ENCODE measurements around the gene LIN28B.
"Not testable (repeated sequence)": the region's sequence is repeated elsewhere in the genome, so short reads cannot be mapped to it uniquely, and the experiment has no call there.

Gene LIN28B

GRCh38 chr6:104955927-104956730 is 778 bp upstream of the LIN28B start:
- H3K4me3 ChIP-seq (ENCODE audit: low read depth, low read length) = peak overlapping the region; percentile 41

GRCh38 chr6:104957301-104958177 is 632 bp downstream of the LIN28B start:
- peak overlapping the region; percentile 87 for H3K4me3 ChIP-seq (ENCODE audit: low read depth, low read length)

DNA sequence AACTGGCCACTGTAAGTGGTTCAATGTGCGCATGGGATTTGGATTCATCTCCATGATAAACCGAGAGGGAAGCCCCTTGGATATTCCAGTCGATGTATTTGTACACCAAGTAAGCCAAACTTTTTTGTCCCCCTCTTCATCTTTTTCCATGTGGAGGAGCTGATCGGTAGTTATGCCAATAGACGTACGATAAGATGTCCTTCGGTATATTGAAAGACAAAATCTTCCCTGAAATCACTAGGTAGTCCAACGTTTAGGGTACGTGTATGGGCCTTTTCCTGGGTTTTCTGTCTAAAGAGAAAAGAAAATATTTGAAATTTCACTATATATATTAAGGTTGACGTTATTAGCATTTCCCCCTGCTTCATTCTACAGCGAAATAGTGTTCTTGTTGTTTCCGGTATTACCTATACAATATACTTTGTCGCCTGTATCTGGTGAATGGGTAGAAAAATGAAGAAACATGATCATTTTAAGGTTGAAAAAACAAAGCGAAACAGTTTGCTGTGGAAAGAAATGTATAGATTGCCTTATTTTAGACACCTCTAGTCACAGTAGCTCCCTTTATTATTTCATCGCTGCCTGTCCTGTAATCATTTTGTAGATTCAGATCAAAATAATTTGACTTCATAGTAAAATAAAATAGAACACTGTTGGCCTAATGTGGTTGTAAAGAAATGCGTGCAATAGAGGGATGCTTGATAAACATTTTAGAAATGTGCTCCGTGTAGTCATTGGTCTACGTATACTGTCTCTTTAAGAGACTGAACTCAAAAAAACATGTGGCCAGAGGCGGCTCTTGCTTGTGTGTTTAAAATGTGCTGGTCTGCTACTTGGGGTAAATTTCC is 1.5 kb downstream of the LIN28B start:
- peak overlapping the region; percentile 87 for H3K4me3 ChIP-seq (ENCODE audit: low read depth, low read length)

DNA sequence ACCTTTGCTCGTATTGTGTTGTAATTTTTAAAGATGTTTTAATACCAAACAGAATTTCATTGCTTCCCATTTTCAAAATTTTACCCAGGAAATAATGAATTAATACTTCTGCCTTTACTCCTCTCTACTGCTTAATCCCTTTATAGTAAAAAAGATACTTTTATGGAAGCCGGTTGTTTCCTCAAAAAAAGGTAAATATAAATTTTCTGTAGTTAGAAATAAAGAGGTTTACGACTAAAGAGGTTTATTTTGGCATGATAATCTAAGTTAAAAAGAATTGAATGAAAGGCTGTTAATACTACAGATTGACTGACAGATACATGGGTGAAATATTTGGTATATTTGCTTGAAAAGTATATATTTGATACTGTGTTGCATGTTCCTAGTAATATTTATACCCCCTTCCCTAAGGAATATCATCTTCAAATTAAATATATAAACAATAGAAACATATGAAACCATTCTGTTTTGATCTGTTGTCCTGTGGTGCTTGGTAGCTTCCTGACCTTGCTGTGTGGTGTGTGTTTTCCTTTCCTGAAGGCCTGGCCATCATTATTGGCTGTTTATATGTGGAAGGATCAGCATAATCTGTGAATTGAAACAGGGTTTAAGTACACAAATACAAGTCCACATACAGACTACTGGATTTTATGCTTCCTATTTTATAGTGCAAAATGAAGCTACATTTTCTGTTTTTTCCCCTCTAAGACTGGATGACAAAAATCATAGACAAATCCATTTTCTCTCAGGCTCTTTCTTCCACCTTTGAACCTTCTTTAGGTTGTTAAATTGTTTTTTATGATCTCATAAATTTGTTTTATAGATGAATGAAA is 2.3 kb downstream of the LIN28B start:
- H3K4me3 ChIP-seq (ENCODE audit: low read depth, low read length) = peak overlapping the region; percentile 87

DNA sequence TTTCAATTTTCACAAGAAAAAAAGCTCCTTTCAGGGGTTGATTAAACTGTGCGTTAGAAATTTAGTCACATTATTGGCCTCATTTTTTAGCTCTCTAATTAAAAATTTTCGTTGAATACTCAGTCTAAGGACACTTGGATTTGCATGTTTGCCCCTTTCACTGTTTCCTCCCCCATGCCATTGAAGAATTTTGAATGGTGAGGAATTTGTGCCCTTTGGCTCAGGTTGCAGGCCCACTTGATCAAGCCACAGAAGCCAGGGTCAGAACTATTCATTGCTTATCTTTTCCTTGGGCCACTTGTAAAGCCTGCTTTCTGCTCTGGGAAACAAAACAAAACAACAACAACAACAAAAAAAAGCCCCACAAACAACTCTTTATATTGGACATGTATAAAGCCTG is 12.2 kb downstream of the LIN28B start:
- H3K4me3 ChIP-seq (ENCODE audit: low read depth, low read length) = no peak overlapping the region

DNA sequence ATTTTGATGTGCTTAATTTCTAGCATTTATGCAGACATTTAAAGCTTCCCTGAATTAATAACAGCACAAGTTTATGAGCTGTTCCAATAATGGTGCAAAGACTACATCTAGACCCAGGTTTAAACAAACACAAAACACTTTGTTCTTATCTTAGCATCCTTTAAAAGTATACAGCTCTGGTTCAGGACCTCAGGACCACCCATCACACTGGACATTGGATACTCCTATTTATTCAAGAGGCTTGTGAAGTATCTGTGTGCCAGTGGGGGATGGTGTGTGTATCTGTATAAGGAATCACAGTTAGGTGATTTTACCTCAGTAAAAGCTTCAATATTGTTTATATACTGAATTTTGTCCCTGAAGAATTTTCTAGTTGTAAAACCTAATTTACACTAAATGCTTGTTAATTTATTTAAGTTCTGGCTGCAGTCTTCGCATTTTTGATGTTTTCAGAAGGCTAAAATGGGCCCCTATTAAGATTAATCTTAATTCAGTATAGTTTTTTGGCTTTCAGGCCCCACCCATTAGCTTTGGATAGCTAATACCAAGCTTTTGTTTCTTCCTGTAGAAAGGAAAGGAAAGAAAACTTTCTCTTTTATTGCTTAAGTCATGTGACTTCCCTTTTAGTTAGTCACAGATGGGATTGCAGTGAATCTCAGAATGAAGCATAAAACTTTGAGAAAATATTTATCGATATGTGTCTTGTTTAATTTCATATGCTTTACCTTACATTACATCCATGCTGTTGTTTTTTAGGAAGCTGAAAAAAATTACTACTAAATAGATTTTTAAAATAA is 13.1 kb downstream of the LIN28B start:
- no peak overlapping the region for H3K4me3 ChIP-seq (ENCODE audit: low read depth, low read length)

DNA sequence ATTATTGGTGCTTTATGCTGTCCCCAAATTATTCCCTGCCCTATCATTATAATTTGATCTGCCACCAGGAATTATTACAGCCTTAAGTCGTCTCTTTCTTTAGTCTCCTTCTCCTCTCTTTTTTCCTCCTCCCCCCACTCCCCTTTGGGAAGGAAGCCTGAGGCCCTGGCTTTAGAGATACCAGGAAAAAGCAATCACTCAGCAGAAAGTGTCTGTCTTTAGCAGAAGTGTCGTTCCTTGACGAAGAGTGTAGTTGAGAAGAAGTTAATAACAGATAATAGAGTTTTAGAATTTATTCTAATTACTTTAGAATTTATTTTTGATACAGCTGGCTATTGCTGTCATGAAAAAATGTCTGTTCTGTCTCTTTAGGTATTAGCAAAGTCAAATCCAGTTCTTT is 16.5 kb downstream of the LIN28B start:
- H3K4me3 ChIP-seq (ENCODE audit: low read depth, low read length) = no peak overlapping the region

DNA sequence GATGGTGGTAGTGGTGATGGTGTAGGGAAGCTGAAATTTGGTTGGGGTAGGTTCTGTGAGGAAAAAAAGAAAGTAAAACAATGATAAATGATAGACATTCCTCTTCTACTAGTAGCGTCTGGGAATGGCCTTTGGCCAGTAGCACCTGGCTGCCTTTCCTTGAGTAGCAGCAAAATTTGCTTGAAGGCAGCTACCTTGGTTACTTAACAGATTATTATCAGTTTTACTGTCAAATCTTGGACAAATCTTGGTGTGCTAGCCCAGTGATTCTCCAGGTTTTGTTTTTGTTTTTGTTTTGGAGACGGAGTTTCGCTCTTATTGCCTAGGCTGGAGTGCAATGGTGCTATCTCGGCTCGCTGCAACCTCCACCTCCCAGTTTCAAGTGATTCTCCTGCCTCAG is 26.4 kb downstream of the LIN28B start:
- H3K4me3 ChIP-seq (ENCODE audit: low read depth, low read length) = no peak overlapping the region

GRCh38 chr6:104983776-104984175 is 26.9 kb downstream of the LIN28B start:
- H3K4me3 ChIP-seq (ENCODE audit: low read depth, low read length) = no peak overlapping the region

GRCh38 chr6:104984831-104985230 is 27.9 kb downstream of the LIN28B start:
- H3K4me3 ChIP-seq (ENCODE audit: low read depth, low read length) = no peak overlapping the region

GRCh38 chr6:104985875-104986274 is 29.0 kb downstream of the LIN28B start:
- not testable (repeated sequence) for H3K4me3 ChIP-seq (ENCODE audit: low read depth, low read length)

DNA sequence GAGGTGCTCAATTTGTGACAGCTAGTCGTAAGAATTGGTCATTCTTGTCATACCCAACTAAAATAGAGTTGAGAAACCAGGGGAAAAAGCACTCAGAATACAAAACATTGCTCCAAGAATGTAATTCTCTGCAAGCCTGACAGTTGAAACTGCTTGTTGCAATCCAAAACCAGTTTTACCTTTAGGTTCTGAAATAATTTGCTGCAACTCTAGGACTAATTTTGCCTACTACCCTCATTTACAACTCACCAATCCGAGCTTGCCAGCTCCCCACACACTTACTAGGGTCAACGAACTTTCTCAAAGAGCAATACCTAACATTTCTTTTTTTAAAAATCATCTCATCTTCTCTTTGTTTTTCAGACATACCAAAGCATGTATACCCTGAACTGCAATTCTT is 29.7 kb downstream of the LIN28B start:
- no peak overlapping the region for H3K4me3 ChIP-seq (ENCODE audit: low read depth, low read length)

- no peak overlapping the region for H3K4me3 ChIP-seq (ENCODE audit: low read depth, low read length)
These were observed 30.3 kb downstream of the LIN28B start for GRCh38 chr6:104987218-104987617.

DNA sequence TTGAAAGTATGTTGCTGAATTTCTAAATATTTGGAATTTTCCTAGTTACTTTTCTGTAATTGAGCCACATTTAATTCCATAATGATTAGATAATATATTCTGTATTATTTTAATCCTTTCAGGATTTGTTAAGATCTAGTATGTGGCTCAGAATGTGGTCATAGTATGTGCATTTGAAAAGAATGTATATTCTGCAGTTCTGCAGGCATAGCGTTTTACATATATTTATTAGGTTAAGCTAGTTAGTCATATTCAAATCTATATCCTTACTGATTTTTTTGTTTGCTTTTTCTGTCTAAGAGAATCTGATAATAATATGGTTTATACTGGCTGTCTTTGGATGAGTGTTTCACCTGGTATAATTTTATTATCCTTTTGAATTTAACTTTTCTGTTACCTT is 33.2 kb downstream of the LIN28B start:
- no peak overlapping the region for H3K4me3 ChIP-seq (ENCODE audit: low read depth, low read length)

DNA sequence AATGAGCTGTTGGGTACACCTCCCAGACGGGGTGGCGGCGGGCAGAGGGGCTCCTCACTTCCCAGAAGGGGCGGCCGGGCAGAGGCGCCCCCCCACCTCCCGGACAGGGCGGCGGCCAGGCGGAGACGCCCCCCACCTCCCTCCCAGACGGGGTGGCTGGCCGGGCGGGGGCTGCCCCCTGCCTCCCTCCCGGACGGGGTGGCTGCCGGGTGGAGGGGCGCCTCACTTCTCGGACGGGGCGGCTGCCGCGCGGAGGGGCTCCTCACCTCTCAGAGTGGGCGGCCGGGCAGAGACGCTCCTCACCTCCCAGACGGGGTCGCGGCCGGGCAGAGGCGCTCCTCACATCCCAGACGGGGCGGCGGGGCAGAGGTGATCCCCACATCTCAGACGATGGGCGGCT is 34.2 kb downstream of the LIN28B start:
- not testable (repeated sequence) for H3K4me3 ChIP-seq (ENCODE audit: low read depth, low read length)

DNA sequence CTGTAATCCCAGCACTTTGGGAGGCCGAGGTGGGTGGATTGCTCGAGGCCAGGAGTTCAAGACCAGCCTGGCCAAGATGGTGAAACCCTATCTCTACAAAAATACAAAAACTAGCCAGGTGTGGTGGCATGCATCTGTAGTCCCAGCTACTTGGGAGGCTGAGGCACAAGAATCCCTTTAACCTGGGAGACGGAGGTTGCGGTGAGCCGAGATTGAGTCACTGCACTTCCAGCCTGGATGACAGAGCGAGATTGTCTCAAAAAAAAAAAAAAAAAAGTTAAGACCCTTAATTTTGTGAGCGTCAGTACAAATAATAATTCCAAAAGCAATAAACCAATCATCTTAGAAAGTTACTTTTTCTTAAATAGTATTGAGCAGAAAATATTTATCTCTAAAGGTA is 36.7 kb downstream of the LIN28B start:
- H3K4me3 ChIP-seq (ENCODE audit: low read depth, low read length) = not testable (repeated sequence)

DNA sequence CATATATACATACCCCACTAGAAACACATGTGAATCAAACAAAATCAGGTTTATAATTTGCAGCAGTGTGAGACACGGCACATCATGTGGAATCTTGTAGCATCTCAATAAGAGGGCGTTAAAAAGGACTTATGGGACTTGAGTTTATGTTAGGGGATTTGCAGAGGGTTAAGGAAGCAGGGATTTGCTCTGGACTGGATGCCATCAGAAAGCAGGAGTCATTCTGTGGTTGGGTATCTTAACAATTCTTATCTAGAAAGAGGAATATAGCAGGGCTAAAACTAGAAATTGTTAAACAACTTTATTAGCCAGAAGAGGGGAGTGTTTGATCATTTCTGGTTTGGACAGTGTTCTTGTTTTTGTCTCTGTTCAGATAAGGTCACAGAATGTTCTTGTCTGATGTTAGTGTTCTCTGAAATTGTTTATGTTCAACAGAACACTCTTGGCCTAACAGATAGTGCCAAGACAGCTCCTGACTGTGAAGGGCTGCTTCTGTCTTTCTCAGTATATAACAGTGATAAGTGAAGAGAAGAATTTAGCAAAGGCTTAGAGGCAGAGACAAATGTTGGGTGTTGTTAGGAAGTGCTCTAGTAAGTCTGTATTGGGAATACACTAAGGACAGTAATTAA is 39.2 kb downstream of the LIN28B start:
- H3K4me3 ChIP-seq (ENCODE audit: low read depth, low read length) = no peak overlapping the region

DNA sequence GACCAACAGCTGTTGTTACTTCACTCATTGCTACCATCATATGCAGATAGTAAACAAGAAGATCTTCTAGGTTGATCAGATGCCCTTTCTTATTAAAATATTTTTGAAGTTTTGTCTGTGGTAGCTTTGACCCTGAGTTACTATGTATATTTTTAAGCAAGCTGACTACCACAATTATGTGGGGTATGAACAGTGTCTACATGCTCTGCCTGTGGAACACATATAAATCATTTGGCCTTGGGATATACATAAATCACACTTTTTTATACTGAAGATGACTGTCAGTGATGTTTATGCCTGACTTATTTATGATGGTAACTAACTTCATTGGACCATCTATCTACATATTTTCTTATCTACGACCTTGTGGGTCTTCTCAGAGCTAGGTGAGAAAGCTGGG is 44.2 kb downstream of the LIN28B start:
- no peak overlapping the region for H3K4me3 ChIP-seq (ENCODE audit: low read depth, low read length)

- no peak overlapping the region for H3K4me3 ChIP-seq (ENCODE audit: low read depth, low read length)
These were observed 45.0 kb downstream of the LIN28B start for GRCh38 chr6:105001906-105002305.

Measured in iPS-11a (cell line).